ENCODE measurements around the gene PASK.
"Not testable (repeated sequence)": the region's sequence is repeated elsewhere in the genome, so short reads cannot be mapped to it uniquely, and the experiment has no call there.

The PASK gene

GRCh38 chr2:241148891-241149674 is at the start of gene PASK:
TSS of gene PASK (minus strand) at chr2:241149472. CDS start at chr2:241143032, 6,440 bp downstream.
- peak; percentile 94 for DNase-seq (ENCODE audit: low spot score)

- DNase-seq (ENCODE audit: low spot score): no peak
Observed at GRCh38 chr2:241198381-241199279, 49.4 kb upstream of the PASK start.

DNA sequence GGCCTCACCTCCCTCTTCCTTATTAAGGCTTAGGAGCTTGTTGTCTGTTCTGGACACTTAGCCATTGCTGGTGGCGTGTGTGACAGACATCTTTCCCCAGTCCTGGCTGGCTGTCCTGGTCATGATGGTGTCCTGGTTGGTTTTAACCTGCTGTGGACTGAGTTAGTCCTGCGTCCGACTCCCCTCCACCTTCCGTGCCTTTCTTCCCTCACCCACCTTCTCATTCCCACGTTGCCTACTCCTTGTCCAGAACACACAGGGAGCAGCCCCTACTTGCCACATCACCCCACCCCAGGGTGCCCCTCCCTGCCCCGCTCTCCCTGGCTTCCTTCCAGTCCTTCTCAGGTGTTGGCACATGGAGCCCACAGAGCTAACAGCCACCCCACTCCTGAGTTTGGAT is 48.7 kb upstream of the PASK start:
- DNase-seq (ENCODE audit: low spot score): no peak

GRCh38 chr2:241197246-241197645 is 48.0 kb upstream of the PASK start:
- DNase-seq (ENCODE audit: low spot score): not testable (repeated sequence)

- DNase-seq (ENCODE audit: low spot score): no peak
Observed at GRCh38 chr2:241195506-241196130, 46.3 kb upstream of the PASK start.

DNA sequence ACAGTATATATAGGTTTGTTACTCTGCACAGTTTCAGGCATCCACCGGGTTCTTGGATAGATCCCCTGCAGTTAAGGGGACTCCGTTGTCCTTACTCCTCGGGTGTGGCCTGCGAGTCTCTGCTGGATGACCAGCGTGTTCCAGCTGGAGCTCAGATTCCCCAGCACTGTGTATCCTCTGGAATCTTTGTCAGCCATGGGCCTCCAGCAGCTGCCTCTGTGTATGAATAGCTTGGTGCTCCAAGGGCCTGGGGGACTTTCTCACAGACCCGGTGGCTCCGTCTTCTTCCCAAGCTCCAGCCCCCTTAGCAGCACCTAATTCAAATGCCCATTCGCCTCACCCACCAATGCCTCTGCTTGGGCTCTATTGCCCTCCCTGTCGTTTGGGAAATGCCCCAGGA is 45.5 kb upstream of the PASK start:
- no peak for DNase-seq (ENCODE audit: low spot score)

GRCh38 chr2:241193271-241193670 is 44.0 kb upstream of the PASK start:
- no peak for DNase-seq (ENCODE audit: low spot score)

- DNase-seq (ENCODE audit: low spot score): no peak
Observed at GRCh38 chr2:241191081-241191480, 41.8 kb upstream of the PASK start.

DNA sequence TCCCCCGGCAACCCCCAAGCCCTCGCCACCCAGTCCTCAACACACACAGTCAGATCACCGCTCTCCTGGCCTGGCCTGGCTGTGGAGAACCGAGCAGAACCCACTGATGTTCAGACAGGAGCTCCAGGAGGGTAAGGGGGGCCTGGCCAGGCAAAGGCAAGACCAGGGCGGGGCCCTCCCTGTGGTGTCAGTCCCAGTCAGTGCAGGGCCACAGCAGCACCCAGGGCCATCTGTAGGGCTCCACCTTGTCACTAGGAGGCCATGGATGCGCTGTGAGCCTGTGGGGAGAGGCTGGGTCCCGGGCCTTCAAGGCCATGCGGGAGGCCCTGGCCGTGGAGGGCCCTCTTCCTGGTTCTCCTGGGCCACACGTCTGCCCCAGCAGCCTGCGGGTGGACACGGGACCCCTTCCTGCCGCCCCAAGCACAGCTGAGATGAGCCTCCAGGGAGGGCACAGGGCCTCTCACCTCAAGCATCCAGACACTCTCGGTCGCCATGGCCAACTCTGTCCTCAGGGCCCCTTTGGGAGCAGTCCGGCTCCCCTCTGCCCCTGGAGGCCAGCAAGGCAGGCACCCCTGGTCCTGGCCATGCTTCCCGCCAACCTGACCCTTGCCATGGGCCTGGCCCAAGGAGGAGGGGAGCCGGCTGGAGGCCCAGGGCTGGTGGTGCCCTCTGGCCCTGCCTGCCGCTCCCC is 41.2 kb upstream of the PASK start:
- DNase-seq (ENCODE audit: low spot score): no peak

DNA sequence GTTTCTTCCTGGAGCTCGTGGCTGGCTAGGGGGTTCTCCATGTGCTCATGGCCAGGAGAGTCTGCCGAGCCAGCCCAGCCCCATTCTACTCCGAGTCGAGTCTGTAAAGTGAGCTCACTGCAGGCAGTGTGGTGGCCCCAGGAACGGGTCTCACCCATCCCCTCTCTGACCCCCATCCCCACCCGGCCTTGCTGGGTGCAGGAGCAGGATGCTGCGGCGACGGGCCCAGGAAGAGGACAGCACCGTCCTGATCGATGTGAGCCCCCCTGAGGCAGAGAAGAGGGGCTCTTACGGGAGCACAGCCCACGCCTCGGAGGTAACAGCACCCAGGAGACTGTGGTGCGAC is 40.6 kb upstream of the PASK start:
- DNase-seq (ENCODE audit: low spot score): no peak

DNA sequence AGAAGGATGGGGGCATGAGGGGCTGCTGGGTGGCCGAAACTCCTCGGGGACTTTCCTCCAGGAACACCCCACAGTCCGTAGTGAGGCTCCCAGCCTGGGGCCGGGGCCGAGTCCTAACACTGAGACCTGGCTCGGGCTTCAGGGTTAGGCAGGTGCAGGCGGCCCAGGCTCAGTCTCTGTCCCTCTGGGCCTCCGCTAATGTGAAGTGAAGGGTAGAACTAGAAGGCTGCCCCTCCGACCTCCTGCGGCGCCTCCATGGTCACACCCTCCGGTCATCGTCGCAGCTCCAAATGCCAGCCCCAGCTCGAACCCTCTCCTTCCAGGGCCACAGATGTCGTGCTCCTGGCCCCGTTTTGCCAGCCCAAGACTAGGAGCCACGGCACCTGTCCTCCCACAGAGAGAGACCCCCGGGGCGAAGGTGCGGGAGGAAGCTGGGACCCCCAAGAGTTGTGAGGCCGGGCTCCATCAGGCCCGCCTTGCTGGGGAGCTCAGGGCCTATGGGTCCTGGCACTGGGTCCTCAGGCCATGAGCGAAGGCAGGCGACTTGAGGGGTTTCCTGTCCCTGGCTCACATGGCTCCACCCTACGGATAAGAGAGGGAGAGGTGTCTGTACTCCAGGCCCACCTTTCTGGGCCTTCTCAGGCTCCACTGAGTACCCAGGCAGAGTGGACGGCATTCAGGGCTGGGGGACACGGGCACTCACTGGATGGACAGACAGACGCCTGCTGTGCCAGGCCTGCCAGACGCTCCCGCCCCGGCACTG is 40.0 kb upstream of the PASK start:
- DNase-seq (ENCODE audit: low spot score): no peak

DNA sequence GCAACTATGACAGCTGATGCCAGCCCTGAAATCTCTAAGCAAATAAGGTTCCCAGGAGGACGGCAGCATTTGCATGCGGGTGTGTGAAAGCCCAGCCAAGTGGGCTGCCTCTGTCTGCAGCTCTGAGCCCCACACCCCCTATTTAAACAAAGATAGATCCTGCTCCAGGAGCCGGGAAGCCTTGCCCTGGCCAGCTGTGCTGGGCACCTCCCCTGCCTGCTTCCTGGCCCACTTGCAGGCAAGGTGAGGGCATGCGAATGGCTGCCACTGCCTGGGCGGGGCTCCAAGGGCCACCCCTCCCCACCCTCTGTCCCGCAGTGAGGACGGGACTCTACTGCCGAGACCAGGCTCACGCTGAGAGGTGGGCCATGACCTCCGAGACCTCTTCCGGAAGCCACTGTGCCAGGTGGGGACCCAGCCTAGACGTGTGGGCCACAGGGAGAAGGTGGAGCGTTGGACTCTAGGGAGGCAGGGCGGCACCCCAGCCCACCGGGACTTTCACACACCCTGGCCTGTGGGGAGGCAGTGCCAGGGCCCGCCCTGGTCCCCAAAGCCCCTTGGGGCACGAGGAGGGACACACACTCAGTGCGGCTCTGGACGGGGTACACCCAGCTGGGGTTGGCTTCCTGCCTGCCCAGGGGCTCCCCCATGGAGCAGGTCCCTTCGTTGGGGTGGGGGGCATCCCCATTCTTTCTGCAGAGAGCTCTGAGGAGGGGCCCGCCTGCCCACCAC is 39.3 kb upstream of the PASK start, which contains the start of gene ANO7:
Gene ANO7, plus strand, starts transcription at position 317 of the 732 bp plus-strand sequence. CDS start 1,387 bp downstream, outside the sequence.
- no peak for DNase-seq (ENCODE audit: low spot score)

GRCh38 chr2:241187918-241188234 is 38.6 kb upstream of the PASK start:
- DNase-seq (ENCODE audit: low spot score): no peak

DNA sequence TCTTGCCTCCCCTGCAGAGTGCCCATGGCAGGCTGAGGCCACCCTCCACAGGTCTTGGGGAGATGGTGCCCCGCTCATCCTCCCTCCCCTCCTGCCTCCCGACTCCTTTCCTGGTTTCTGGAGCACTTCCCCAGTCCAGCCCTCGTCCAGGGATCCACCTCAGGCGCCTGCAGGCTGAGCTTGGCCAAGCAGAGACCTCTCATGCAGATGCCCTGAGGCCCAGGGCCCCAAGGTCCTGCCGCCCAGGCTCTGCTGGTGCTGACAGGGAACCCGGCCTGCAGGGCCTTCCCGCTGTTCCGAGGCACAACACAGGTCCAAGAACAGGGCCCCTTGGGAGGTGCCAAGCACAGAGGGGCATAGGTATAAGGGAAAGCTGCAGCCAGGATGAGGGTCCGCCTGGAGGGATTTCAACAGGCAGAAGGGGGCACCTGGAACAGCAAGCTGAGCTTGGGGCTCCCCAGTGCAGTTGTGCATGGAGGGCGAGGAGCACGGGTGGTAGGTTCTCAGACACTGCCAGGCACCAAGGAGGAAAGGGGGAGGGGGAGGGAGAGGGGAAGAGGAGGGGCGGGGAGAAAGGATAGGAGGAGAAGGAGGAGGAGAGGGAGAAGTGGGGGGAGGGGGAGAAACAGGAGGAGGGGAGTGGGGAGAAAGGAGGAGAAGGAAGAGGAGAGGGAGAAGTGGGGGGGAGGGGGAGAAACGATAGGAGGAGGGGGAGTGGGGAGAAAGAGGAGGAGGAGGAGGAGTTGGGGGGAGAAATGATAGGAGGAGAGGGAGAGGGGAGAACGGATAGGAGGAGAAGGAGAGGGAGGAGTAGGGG is 38.0 kb upstream of the PASK start:
- DNase-seq (ENCODE audit: low spot score): no peak

DNA sequence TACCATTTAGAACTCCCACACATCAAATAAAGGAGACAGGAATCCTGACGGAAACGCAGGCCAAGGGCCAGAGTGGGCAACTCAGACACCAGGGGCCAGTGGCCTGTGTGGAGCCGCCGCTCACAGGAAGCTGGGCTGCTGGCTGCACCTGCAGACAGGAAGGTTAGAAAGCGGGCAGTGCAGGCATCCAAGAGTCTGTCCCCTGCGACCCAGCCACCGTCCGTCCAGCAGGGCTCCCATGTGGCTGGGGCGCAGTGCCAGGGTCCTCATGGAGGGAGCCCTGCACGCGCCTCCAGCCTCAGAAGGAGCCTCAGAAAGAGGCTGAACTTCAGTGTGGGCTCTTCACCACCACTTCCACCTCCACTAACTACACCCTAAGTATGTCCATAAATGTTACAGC is 36.7 kb upstream of the PASK start:
- DNase-seq (ENCODE audit: low spot score): no peak

- DNase-seq (ENCODE audit: low spot score): no peak
Observed at GRCh38 chr2:241184901-241185300, 35.6 kb upstream of the PASK start.

DNA sequence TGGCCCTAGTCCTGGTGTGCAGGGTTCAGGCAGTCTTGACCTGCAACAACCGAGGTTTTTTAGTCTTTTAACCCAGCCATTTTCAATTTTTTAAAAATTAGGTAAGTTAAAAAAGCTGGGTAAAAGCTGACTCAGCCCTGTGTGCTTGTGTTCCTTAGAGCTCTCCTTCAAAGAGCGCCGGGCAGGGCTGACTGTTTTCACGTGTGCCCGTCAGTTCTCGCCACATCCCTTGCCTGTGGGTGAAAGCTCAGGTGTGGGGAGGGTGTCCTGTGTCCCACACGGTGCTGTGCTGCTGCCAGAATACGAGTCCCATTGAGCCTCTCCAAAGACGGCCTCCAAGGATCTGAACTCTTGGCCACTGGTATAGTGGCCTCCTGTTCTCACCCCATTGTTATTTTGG is 33.9 kb upstream of the PASK start:
- no peak for DNase-seq (ENCODE audit: low spot score)

GRCh38 chr2:241182531-241183133 is 33.4 kb upstream of the PASK start:
- no peak for DNase-seq (ENCODE audit: low spot score)

DNA sequence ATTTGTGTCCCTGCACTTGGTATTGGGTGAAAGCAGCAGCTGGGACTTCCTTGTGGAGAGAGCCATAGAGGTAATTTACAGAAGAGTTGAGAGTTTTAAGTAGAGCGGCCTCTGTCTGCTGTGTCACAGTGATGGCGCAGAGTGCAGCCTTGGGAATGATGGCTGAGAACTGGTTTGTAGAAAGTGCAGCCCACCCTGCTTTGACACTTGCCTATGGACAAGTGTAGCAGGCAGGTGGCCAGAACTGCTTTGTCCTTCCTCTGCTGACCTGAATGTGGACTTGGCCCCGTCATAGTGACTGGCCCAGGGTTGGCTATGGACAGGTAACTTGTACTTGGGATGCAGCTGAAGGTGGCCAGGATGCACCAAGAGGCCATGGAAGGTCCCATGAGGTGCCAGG is 32.9 kb upstream of the PASK start:
- DNase-seq (ENCODE audit: low spot score): no peak

GRCh38 chr2:241180495-241180894 is 31.2 kb upstream of the PASK start:
- no peak for DNase-seq (ENCODE audit: low spot score)
